Loucy (cell line): ENCODE results near the gene CNPY3.

Experiments
- H2AFZ ChIP-seq: fragments of 200-600 bp; sonication (generic); 2 replicates; pipeline ENCODE4 v1.6.0; 2016; ENCODE audit warnings: antibody characterized with exemption, mild to moderate bottlenecking, low read length, moderate library complexity
- H3F3A ChIP-seq: fragments of 200-600 bp; 2 replicates; pipeline ENCODE4 v1.6.0; 2016; ENCODE audit warnings: antibody characterized with exemption, low read depth, mild to moderate bottlenecking
- H3K27me3 ChIP-seq: fragments of 200-600 bp; sonication (generic); 2 replicates; pipeline ENCODE4 v1.6.1; 2014; ENCODE audit warnings: low read length, mild to moderate bottlenecking; ENCODE audit not compliant: insufficient read depth, poor library complexity, severe bottlenecking
- H3K36me3 ChIP-seq: fragments of 200-600 bp; sonication (generic); 2 replicates; pipeline ENCODE4 v1.6.1; 2016; ENCODE audit warnings: low read length; ENCODE audit not compliant: insufficient read depth
- H3K4me1 ChIP-seq: fragments of 200-600 bp; sonication (generic); 2 replicates; pipeline ENCODE4 v1.5.1; 2014; ENCODE audit warnings: low read length, mild to moderate bottlenecking; ENCODE audit not compliant: insufficient read depth, poor library complexity, severe bottlenecking
- H3K4me2 ChIP-seq: fragments of 200-600 bp; sonication (generic); 2 replicates; pipeline ENCODE4 v1.6.0; 2014; ENCODE audit warnings: antibody characterized with exemption, low read length, low read depth, mild to moderate bottlenecking; ENCODE audit not compliant: poor library complexity, severe bottlenecking
- H3K4me3 ChIP-seq: fragments of 200-600 bp; sonication (generic); 2 replicates; pipeline ENCODE4 v1.5.1; 2014; ENCODE audit warnings: low read length, mild to moderate bottlenecking, mixed read lengths; ENCODE audit not compliant: poor library complexity, severe bottlenecking
- H3K79me2 ChIP-seq: fragments of 200-600 bp; sonication (generic); 2 replicates; pipeline ENCODE4 v1.6.1; 2014; ENCODE audit warnings: low read length; ENCODE audit not compliant: insufficient read depth
- H3K9ac ChIP-seq: fragments of 200-600 bp; sonication (generic); 2 replicates; pipeline ENCODE4 v1.6.0; 2014; ENCODE audit warnings: mild to moderate bottlenecking, low read depth, low read length, moderate library complexity; ENCODE audit not compliant: poor library complexity, severe bottlenecking
- H3K9me2 ChIP-seq: fragments of 200-600 bp; sonication (generic); replicated peaks from 2 replicates; pipeline ENCODE4 v1.6.1; 2016; ENCODE audit warnings: low read depth, low read length, mixed read lengths
- H3K9me3 ChIP-seq: fragments of 200-600 bp; sonication (generic); 2 replicates; pipeline ENCODE4 v1.6.1; 2014; ENCODE audit warnings: mild to moderate bottlenecking, antibody characterized with exemption, low read length, low read depth; ENCODE audit not compliant: insufficient read depth
- H4K20me1 ChIP-seq: fragments of 200-600 bp; sonication (generic); 2 replicates; pipeline ENCODE4 v1.6.0; 2014; ENCODE audit warnings: antibody characterized with exemption, low read length, mild to moderate bottlenecking; ENCODE audit not compliant: insufficient read depth, poor library complexity, severe bottlenecking
- CTCF ChIP-seq: fragments of 200-600 bp; sonication (generic); conservative IDR thresholded peaks from 2 replicates; pipeline ENCODE4 v1.5.1; 2014; ENCODE audit warnings: mild to moderate bottlenecking, antibody characterized with exemption, low read length
- EZH2phosphoT487 ChIP-seq: fragments of 200-600 bp; IDR thresholded peaks from 2 replicates; pipeline ENCODE4 v1.6.1; 2018; ENCODE audit warnings: antibody characterized with exemption, mild to moderate bottlenecking, moderate library complexity, borderline replicate concordance

The CNPY3 gene

GRCh38 chr6:42981836-42982235, 52.6 kb downstream of the CNPY3 start:
- Histone ChIP-seq H3K27me3 (no peaks in the 10 kb centered on the region), H3K9me3 (no peaks in the 10 kb centered on the region), H3F3A (no peaks in the 10 kb centered on the region), H2AFZ (no peak overlapping the region), H3K4me1 (peaks cover 38% of the 10 kb centered on the region), H4K20me1 (peaks cover 6% of the 10 kb centered on the region), H3K4me3 (no peak overlapping the region), H3K9ac (no peak overlapping the region), H3K9me2 (no peaks in the 10 kb centered on the region), H3K79me2 (peaks cover 37% of the 10 kb centered on the region), H3K36me3 (no peaks in the 10 kb centered on the region), H3K4me2 (no peak overlapping the region)
- TF ChIP-seq EZH2phosphoT487 = no peak
- no peak for TF ChIP-seq CTCF

- Histone ChIP-seq H3F3A (no peaks in the 10 kb centered on the region), H3K4me3 (peak within 1 kb of the TSS; percentile 85), H3K9me3 (no peaks in the 10 kb centered on the region), H3K4me1 (peaks cover 51% of the 10 kb centered on the region), H3K9me2 (no peaks in the 10 kb centered on the region), H3K9ac (peak within 1 kb of the TSS; percentile 90), H2AFZ (peak within 1 kb of the TSS; percentile 86), H3K27me3 (no peaks in the 10 kb centered on the region), H3K79me2 (peaks cover 45% of the 10 kb centered on the region), H4K20me1 (peaks cover 5% of the 10 kb centered on the region), H3K36me3 (no peaks in the 10 kb centered on the region), H3K4me2 (peak within 1 kb of the TSS; percentile 97)
- no peak for TF ChIP-seq CTCF
These were observed 55.0 kb downstream of the CNPY3 start, which contains the start of gene PPP2R5D for GRCh38 chr6:42984001-42984923. TSS of gene PPP2R5D (plus strand) at chr6:42984570. CDS start at chr6:42984678, 108 bp downstream.

GRCh38 chr6:42984924-42985475, 55.7 kb downstream of the CNPY3 start:
- Histone ChIP-seq H4K20me1 (peaks cover 5% of the 10 kb centered on the region), H3K4me1 (peaks cover 44% of the 10 kb centered on the region), H2AFZ (peak overlapping the region; percentile 79), H3K4me2 (peak overlapping the region; percentile 90), H3K27me3 (no peaks in the 10 kb centered on the region), H3K9me2 (no peaks in the 10 kb centered on the region), H3K9me3 (no peaks in the 10 kb centered on the region), H3K79me2 (peaks cover 45% of the 10 kb centered on the region), H3K36me3 (no peaks in the 10 kb centered on the region), H3K9ac (peak overlapping the region; percentile 90), H3F3A (no peaks in the 10 kb centered on the region), H3K4me3 (peak overlapping the region; percentile 85)
- TF ChIP-seq EZH2phosphoT487 (no peak), CTCF (no peak)
